Measurements from ENCODE around the gene MX1. TPM values are rescaled to one million over a fixed set of nuclear protein-coding genes. Genes with fewer than 3 reads are reported as not detected.

The MX1 gene
- total RNA-seq, 1 experiment from 2014 or later: 6.4 TPM

DNA sequence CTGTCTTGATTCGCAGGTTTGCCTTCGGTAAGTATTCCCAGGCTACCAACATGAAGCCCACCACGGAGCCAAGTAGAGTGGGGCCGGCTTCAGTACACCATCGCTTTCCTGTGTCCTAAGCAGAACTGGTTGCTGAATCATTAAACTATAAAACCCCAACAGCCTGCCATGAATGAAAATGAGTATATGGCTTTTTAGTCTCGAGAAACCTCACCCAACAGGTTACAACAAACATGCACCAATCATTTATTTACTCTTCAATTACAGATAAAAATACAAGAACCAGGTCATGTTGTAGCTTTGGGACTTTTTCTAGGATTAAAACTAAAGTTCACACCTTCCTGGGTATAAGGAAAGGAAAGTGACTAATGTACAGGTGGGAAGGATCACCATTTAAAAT lies 74.3 kb downstream of the MX1 start:
- no peak for DNase-seq
- H3K4me1 ChIP-seq (replicated peaks; ENCODE audit: insufficient read depth): no peaks in the 10 kb centered on the region
- TF ChIP-seq, protein P1, sequence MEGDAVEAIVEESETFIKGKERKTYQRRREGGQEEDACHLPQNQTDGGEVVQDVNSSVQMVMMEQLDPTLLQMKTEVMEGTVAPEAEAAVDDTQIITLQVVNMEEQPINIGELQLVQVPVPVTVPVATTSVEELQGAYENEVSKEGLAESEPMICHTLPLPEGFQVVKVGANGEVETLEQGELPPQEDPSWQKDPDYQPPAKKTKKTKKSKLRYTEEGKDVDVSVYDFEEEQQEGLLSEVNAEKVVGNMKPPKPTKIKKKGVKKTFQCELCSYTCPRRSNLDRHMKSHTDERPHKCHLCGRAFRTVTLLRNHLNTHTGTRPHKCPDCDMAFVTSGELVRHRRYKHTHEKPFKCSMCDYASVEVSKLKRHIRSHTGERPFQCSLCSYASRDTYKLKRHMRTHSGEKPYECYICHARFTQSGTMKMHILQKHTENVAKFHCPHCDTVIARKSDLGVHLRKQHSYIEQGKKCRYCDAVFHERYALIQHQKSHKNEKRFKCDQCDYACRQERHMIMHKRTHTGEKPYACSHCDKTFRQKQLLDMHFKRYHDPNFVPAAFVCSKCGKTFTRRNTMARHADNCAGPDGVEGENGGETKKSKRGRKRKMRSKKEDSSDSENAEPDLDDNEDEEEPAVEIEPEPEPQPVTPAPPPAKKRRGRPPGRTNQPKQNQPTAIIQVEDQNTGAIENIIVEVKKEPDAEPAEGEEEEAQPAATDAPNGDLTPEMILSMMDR (conservative IDR thresholded peaks at IDR 0.05): no peak
- no peak for TF ChIP-seq EZH2 (IDR thresholded peaks at IDR 0.05; ENCODE audit: low read depth)
- no peak overlapping the region for H3K4me2 ChIP-seq
- H3K9me3 ChIP-seq (ENCODE audit: insufficient read depth, low read depth): no peaks in the 10 kb centered on the region
- H2AFZ ChIP-seq: no peak overlapping the region
- intact Hi-C loops (cut with micrococcal nuclease; ENCODE audit: unreplicated experiment): loop anchor here (10.0 kb wide), 1 partner anchor 104 kb away; no protein-coding TSS in a partner anchor
- H3K4me3 ChIP-seq: no peak overlapping the region
- H4K20me1 ChIP-seq (ENCODE audit: insufficient read depth): no peaks in the 10 kb centered on the region
- H3K79me2 ChIP-seq (ENCODE audit: low read depth): no peaks in the 10 kb centered on the region
- POLR2A ChIA-PET (ENCODE audit: unreplicated experiment): no interaction called here
- H3K36me3 ChIP-seq (ENCODE audit: low read depth): no peaks in the 10 kb centered on the region
- no peaks in the 10 kb centered on the region for H3K9me2 ChIP-seq (ENCODE audit: insufficient read depth)
- CTCF ChIA-PET: no interaction called here
- no peaks in the 10 kb centered on the region; the same call in 1 of the 2 replicates for H3F3A ChIP-seq (ENCODE audit: insufficient read depth, low read depth)
- no peaks in the 10 kb centered on the region for H3K27me3 ChIP-seq (ENCODE audit: insufficient read depth, low read depth)
- H3K27ac ChIP-seq: no peak overlapping the region
- BruUV-seq (replicated peaks): no TSS peak

DNA sequence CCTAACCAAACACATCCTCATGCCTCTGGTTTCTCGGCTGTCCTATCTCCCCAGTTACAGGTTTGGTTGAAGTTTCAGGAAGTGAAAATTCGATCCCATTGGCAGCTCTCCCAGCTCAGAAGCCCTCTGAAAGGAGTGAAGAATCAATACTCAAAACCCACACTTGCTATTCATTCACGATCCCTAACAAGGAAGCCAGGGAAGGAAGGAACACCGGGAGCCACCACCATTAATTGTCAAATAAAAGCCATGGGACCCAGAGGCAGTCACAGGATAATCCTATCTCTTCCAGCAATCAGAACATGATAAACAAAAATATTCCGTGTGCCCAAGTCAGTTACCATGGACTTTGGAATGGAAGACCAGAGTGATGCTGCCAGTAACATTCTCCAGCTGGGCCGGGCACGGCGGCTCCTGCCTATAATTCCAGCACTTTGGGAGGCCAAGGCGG lies 74.9 kb downstream of the MX1 start:
- Histone ChIP-seq H3K36me3 (ENCODE audit: low read depth) (no peaks in the 10 kb centered on the region), H3K4me3 (no peak overlapping the region), H3K9me2 (ENCODE audit: insufficient read depth) (no peaks in the 10 kb centered on the region), H2AFZ (no peak overlapping the region), H3K9me3 (ENCODE audit: insufficient read depth, low read depth) (no peaks in the 10 kb centered on the region), H3K79me2 (ENCODE audit: low read depth) (no peaks in the 10 kb centered on the region), H3F3A (ENCODE audit: insufficient read depth, low read depth) (no peaks in the 10 kb centered on the region; the same call in 1 of the 2 replicates), H3K4me2 (no peak overlapping the region), H3K27me3 (ENCODE audit: insufficient read depth, low read depth) (no peaks in the 10 kb centered on the region), H3K27ac (no peak overlapping the region), H4K20me1 (ENCODE audit: insufficient read depth) (no peaks in the 10 kb centered on the region), H3K4me1 (replicated peaks; ENCODE audit: insufficient read depth) (no peaks in the 10 kb centered on the region)
- no TSS peak for BruUV-seq (replicated peaks)
- intact Hi-C loops (cut with micrococcal nuclease; ENCODE audit: unreplicated experiment): loop anchor here (10.0 kb wide), 1 partner anchor 104 kb away; no protein-coding TSS in a partner anchor
- TF ChIP-seq EZH2 (IDR thresholded peaks at IDR 0.05; ENCODE audit: low read depth): no peak
- TF ChIP-seq, protein P1 (conservative IDR thresholded peaks at IDR 0.05): no peak
- POLR2A ChIA-PET (ENCODE audit: unreplicated experiment): no interaction called here
- no peak for DNase-seq
- CTCF ChIA-PET: no interaction called here

DNA sequence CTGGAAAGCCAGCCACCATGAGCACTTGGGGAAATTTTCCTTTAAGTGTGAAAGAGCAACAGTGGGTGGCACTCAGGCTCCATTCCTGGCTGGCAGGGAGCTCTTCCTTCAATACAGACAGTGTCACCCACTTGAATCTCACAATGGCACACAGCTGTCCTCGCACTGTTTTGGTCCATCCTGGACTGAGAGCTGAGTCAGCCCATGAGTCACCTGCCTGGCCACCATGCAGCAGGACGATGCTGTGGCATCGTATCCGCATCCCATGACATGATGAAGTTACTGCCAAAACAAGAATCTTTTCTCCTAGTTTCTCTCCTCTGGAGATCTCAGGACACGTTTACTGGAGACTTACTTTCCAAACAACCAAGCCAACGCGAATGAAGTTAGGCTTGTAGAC lies 75.9 kb downstream of the MX1 start:
- H3K4me3 ChIP-seq: no peak overlapping the region
- TF ChIP-seq, protein P1 (conservative IDR thresholded peaks at IDR 0.05): no peak
- no peak for TF ChIP-seq EZH2 (IDR thresholded peaks at IDR 0.05; ENCODE audit: low read depth)
- H3K4me2 ChIP-seq: no peak overlapping the region
- no peak overlapping the region for H3K27ac ChIP-seq
- peak in 1 of 2 experiments; percentile 25 for DNase-seq
- H3K9me3 ChIP-seq (ENCODE audit: insufficient read depth, low read depth): no peaks in the 10 kb centered on the region
- H3F3A ChIP-seq (ENCODE audit: insufficient read depth, low read depth): no peaks in the 10 kb centered on the region; the same call in 1 of the 2 replicates
- intact Hi-C loops (cut with micrococcal nuclease; ENCODE audit: unreplicated experiment): loop anchor here (10.0 kb wide), 1 partner anchor 103 kb away; no protein-coding TSS in a partner anchor
- no TSS peak for BruUV-seq (replicated peaks)
- ChIA-PET POLR2A (ENCODE audit: unreplicated experiment) (interaction anchor here (0.7 kb wide), 1 partner anchor 44 kb away, joined by 4 read pairs; no protein-coding TSS in a partner anchor), CTCF (no interaction called here)
- H3K79me2 ChIP-seq (ENCODE audit: low read depth): no peaks in the 10 kb centered on the region
- H3K36me3 ChIP-seq (ENCODE audit: low read depth): no peaks in the 10 kb centered on the region
- H4K20me1 ChIP-seq (ENCODE audit: insufficient read depth): no peaks in the 10 kb centered on the region
- H3K27me3 ChIP-seq (ENCODE audit: insufficient read depth, low read depth): no peaks in the 10 kb centered on the region; the same call in 1 of the 2 replicates
- H3K9me2 ChIP-seq (ENCODE audit: insufficient read depth): no peaks in the 10 kb centered on the region
- H3K4me1 ChIP-seq (replicated peaks; ENCODE audit: insufficient read depth): no peaks in the 10 kb centered on the region
- no peak overlapping the region for H2AFZ ChIP-seq

Data from PC-9 (cell line).